Measurements from ENCODE around the gene ZNF276.

DNA sequence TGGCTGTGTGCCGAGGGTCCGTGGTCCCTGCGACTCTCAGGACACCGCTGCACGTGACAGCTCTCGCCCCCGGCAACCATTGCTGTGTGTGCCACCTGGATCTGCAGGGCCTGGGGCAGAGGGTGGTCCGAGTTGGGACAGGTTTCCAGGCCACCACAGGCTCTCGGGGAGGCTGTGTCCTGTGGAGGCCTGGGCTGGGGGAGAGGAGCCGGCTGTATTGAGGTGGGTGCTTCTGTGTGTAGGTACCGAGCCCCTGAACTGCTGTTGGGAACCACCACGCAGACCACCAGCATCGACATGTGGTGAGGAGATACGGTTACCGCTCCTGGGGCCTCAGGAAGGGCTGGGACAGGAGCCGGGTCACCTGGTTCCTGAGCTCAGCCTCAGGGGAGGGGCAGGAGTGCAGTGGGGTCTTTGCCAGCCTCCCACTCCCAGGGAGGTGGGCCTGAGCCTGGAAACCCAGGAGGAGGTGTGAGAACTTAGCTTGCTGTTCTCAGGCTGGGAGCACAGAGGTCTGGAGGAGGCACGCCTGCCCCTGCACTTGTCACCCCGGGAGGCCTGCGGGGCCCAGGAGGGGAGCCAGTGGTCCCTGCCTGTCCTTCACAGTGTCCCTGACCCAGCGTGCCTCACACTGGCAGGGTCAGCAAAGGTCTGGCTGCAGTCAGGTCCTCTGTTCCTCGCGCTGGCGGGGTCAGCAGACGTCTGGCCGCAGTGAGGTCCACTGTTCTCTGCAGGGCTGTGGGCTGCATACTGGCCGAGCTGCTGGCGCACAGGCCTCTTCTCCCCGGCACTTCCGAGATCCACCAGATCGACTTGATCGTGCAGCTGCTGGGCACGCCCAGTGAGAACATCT, 27.2 kb upstream of the ZNF276 start:
- TF ChIP-seq CTCF (conservative IDR thresholded peaks at IDR 0.05; ENCODE audit: low read depth, low read length) (no peak), EZH2 (IDR thresholded peaks at IDR 0.05; ENCODE audit: borderline replicate concordance, low read depth, low read length, poor library complexity, severe bottlenecking) (no peak)
